GM18907 (cell line): ENCODE measurements around the gene LMO7.

ENCODE experiments used
- ATAC-seq: cut with Tn5 transposase; IDR thresholded peaks from one replicate; pipeline ENCODE4 v1.9.1; 2021; ENCODE audit warnings: mild to moderate bottlenecking, moderate library complexity; ENCODE audit not compliant: unreplicated experiment

The LMO7 gene

DNA sequence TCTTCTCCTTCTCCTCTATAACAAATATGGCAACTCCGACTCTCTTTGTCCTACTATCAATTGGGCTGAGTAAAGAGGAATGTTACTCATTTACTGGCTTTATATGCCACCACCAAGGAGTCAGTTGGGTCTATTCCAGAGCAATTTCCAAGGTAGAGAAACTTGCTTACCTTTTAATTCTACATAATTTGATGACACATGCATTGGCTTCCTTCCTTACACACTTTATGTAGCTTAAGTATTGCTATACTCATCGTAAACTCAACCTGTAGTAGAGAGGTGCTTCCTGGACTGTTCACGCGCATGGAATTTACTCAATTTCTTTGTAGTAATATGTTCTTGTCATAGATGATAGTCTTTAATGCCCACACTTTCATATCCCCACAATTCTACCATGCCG is 160.7 kb downstream of the LMO7 start:
- no peak for ATAC-seq

- no peak for ATAC-seq
Measured at GRCh38 chr13:75797239-75797638, 161.1 kb downstream of the LMO7 start.

- no peak for ATAC-seq
Measured at GRCh38 chr13:75797719-75798118, 161.6 kb downstream of the LMO7 start.

DNA sequence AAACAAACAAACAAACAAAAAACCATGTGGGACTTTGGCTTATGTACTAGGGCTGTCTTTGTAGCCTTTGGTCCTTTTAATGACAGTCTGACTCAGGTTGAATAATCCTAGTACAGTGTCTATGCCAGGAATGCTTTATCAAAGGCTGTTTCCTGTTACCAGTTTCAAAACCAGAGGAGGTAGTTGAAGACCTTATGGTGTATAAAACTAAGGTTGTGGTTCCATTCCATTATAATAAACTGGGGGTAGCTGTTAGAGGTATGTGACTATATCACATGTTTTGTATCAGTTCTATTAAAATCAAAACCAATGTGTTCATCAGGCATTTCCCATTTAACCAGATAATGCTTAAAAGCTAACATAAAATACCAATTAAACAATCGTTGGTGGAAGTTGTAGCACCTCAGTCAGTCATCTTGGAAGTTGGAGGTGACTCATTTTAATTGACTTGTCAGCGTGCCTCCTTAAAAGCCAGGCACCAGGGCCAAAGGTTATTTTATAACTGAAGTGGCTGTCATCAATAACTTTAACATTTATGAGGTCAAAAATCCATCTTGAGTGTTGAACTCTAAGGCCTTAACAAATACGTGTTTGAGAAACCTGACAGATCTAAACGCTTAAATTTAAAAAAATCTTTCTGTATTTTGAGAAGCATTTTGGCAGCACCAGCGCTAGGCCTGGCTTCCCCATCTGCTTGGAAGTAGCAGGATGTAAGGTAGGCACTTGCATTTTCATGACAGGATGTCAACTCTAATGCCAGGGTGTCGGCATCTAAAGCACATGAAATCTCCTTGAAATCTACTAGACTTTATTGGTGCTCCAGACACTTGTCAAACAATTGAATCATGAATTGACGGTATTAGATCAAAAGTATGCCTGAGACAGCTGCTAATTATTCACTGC is 162.5 kb downstream of the LMO7 start:
- ATAC-seq: no peak

GRCh38 chr13:75800545-75800944 is 164.4 kb downstream of the LMO7 start:
- ATAC-seq: no peak

DNA sequence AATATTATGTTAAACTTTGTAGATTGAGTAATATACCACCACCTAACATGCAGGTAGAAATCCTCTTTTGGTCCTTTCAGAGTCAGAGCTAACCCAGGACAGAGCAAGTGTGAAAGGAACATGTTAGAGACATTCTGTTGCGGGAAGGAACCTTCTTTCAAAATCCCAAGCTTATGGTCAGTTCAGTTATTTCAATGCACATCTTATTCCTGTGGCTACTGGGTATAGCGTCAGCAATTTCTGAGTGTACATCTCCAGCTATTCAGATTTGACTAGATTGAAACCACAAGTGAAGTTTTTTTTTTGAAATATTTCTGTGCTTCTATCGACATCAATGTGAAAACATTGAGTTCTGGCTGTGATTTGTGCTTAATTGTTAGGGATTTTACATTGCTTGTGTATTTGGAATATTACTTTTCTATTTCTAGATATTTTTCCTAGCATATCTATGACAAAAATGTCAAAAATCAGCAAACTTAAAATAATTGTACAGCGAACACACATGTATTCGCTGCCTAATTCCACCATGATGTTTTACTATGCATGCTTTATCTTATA is 165.3 kb downstream of the LMO7 start:
- no peak for ATAC-seq

DNA sequence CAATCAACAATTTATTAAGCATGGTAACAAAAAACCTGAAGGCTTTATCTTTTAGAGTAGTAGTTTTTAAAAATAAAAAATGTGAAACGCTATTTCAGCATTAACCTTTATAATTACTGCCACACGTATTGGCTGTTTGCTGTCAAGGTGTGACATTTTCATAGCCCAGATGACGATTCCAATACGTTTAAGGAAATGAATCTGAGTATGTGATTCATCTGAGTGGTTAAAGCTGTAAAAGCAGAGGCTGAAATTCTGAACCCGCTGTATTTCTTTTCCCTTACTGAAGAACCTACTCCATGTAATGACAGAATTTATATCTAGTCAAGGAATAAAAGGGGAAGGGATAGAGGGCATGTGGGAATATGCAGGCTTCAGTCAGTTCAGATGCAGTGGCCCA is 166.0 kb downstream of the LMO7 start:
- ATAC-seq: no peak

DNA sequence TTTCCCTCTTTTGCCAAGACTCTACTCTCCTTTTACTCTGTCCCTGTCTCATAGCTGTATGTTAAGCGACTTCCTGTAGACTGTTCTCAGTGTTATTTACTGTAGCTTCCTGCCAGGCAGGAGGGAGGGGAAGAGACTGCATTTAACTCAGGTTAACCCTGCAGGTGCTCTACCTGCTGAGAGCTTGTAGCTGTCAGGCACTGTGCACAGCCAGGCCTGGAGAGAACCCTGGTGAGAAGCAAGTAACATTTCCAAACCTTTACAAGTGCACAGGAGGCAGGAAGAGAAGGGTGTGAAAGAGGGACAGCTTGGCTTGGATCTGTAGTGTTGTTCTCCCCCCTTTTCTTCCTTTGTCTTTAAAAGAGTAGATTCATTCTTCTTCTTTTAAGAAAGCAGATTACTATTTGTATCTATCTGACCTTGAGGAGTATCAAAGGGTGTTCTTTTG is 167.1 kb downstream of the LMO7 start:
- peak; percentile 70 for ATAC-seq

DNA sequence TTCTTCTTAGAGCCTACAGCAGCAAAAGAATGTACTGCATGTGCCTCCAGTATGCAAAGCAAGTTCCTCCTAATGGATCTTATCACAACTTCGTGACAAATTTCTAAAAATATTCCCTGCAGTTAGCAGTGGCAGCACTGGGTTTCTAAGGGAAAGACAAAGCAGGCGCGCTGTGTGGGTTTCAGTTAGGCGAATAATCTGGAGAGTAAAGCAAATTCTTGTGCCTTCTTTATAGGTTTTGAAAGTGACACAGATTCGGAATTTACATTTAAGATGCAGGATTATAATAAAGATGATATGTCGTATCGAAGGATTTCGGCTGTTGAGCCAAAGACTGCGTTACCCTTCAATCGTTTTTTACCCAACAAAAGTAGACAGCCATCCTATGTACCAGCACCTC is 167.9 kb downstream of the LMO7 start:
- no peak for ATAC-seq

DNA sequence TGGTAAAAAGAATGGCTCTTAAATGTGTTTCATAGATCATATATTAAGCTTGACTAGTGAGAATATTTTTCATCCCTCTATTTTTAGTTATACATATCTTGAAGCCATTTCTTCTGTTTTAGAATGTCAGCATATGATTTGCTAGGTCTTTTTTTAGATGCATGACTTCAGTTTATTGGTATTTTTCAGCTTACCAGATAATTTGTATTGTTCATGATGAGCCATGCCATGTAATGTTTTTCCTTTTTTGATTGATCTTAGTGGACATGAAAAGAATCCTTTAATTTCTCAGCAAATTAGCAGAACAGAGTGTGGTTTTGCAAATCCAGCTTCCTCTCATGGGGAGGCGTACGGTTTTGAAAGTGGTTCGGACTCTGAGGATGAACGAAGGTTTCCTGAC is 168.5 kb downstream of the LMO7 start:
- ATAC-seq: no peak

GRCh38 chr13:75806117-75806516 is 170.0 kb downstream of the LMO7 start:
- ATAC-seq: no peak

- no peak for ATAC-seq
Measured at GRCh38 chr13:75811361-75811760, 175.2 kb downstream of the LMO7 start.

GRCh38 chr13:75811841-75812240 is 175.7 kb downstream of the LMO7 start:
- ATAC-seq: no peak

- no peak for ATAC-seq
Measured at GRCh38 chr13:75812751-75813181, 176.6 kb downstream of the LMO7 start.

DNA sequence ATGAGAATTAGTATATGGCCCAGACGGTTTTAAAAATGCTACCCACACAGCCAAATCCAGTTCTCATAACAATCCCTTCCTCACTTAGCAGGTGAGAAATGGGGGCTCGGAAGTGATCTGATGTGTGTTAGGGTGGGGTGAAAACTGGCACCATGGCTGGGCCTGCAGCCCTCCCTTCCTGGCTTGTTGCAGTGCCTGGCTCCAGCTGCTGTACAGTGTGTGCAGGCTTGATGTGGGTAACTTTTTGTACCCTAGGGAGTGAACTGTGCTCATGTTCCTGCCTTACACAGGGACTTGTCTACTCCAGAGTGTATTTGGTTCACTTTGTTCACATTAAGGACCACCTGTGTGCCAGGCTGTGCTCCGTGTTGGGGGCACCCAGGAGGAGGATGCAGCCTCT is 177.2 kb downstream of the LMO7 start:
- ATAC-seq: no peak

DNA sequence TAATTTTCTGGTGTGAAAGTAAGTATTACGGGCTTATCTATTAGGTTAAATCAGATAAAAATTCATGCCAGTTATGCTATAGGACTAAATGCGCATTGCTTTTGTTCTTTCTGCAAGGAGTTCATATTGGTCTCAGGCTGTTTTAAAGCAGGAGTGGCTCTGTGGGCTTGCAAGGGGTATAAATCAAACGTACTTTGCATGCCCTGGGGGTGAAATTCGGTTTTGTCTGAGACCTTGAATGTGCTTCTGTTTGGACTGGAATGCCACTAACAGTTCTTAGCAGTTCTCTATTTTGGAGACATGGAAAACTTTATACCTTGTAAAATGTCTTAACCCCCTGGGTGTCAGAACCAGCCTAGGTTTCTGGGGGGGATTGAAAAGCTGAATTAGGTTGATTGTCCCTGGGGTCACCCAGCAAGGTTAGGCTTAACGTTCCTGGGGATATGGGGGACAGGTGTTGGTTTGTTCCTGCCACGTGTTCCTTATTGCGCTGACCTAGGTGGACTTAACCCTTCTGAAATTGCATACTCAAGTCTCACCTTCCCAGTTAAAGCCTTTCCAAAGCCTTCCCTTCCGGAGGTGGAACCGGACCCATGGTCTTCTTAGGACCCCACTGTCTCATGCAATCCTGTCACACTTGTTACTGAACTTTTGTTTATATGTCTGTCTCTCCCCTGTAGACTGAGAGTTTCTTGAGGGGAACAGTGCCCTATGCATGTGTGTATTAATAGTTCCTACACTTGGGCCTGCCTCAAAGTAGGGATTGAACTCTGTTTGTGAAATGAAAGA is 182.2 kb downstream of the LMO7 start:
- ATAC-seq: no peak

DNA sequence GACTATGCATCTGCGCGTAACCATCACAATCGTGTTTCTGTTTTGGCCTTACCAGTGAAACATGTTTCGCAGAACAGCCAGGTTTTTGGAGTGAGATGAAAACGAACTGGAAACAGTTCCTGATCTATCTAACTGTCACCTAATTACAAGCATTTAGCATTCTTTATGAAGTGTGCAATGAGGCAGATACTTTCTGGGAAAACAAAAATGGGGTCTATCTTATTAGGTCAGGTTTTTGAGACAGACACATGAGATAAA is 182.8 kb downstream of the LMO7 start:
- no peak for ATAC-seq

DNA sequence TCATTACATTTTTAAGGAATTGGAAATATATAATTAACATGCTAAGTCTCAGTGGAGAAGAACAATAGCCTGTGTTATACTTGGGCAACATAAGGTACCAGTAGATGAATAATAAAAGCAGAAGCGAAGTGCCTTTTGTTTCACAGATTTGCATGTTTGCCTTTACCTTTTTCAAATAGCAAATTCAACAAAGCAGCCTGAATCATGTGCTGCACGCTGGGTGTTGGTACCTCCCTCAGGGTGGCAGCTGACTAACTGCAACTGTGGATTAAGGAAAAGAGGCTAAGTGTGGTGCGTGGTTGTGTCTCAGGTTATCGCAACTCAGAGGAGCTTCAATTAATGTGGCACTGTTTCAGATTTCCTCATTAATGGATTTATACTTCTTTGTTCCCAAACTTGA is 189.0 kb downstream of the LMO7 start:
- ATAC-seq: no peak

GRCh38 chr13:75825594-75825993 is 189.5 kb downstream of the LMO7 start:
- ATAC-seq: no peak

DNA sequence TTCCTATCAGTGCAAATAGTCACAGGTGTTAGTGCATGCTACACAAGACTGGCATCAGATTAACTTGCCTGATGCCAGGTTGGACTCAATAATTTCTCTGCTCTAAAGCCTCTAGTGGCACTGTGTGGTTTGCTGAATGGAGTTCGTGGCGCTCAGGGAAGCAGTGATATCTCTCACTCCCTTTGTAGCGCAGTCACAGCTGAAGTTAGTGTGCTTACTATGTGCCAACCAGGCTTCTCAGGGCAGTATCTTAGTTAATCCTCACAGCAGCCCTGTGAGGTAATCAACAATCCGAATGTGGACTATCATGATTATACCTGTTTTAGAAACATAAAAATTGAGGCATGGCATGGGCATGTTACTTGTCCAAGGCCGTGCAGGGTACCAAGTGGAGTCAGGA is 190.3 kb downstream of the LMO7 start:
- ATAC-seq: no peak

GRCh38 chr13:75829830-75830229 is 193.7 kb downstream of the LMO7 start:
- no peak for ATAC-seq

DNA sequence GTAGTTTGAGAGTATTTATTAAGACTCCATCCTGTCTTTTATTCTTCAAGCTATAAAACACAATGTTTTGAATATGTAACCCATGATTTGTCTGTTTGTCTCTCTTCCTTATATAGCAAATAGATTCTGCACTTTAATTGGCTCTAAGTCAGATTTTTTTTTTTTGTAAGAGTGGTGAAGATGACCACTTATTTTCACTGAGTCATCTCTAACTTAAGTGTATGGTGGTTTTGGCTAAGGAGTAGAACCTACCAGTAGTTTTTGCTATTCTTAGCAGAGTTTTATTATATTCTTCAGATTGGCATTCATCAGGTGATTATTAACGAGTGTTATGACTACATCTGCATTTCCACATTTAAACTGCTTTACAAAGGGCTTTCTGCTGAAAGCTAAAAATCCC is 194.7 kb downstream of the LMO7 start:
- ATAC-seq: no peak
